ENCODE data around the gene NCR2. TPM values are rescaled to one million over a fixed set of nuclear protein-coding genes. Genes with fewer than 3 reads are reported as not detected.

NCR2 gene
- total and polyA plus RNA-seq, 9 donors, result not detected

GRCh38 chr6:41343641-41344187 lies 8.3 kb downstream of the NCR2 start:
- DNase-seq, result no peak
- H3K9me3 ChIP-seq, result peaks cover 0 to 5% of the 10 kb centered on the region in 2 donors
- H3K27me3 ChIP-seq, result no peaks in the 10 kb centered on the region
- TF ChIP-seq CTCF (IDR thresholded peaks at IDR 0.05), result no peak
- TF ChIP-seq POLR2A (IDR thresholded peaks at IDR 0.05), result no peak
- TF ChIP-seq EP300 (IDR thresholded peaks at IDR 0.05), result no peak
- WGBS, 3 donors, result 84 to 89% (median 85%) methylated on average over 7 of the region's 7 CpGs
- intact Hi-C loops (cut with DNase I), result no loop called here
- H3K27ac ChIP-seq, result no peak overlapping the region
- H3K4me1 ChIP-seq (ENCODE audit: insufficient read depth), result no peaks in the 10 kb centered on the region
- no peak overlapping the region for H3K4me3 ChIP-seq
- no peaks in the 10 kb centered on the region for H3K36me3 ChIP-seq

GRCh38 chr6:41344876-41345275 lies 9.5 kb downstream of the NCR2 start:
- Histone ChIP-seq H3K27ac (no peak overlapping the region), H3K36me3 (no peaks in the 10 kb centered on the region), H3K4me3 (no peak overlapping the region), H3K4me1 (ENCODE audit: insufficient read depth) (no peaks in the 10 kb centered on the region), H3K9me3 (peaks cover 0 to 5% of the 10 kb centered on the region in 2 donors), H3K27me3 (no peaks in the 10 kb centered on the region)
- intact Hi-C loops (cut with DNase I), result no loop called here
- TF ChIP-seq EP300 (IDR thresholded peaks at IDR 0.05), result no peak
- TF ChIP-seq CTCF (IDR thresholded peaks at IDR 0.05), result no peak
- no peak for TF ChIP-seq POLR2A (IDR thresholded peaks at IDR 0.05)
- WGBS, 3 donors, result 52 to 74% (median 72%) methylated on average over 3 of the region's 3 CpGs
- DNase-seq, result no peak

- Histone ChIP-seq H3K4me3 (no peak overlapping the region), H3K27ac (no peak overlapping the region), H3K36me3 (no peaks in the 10 kb centered on the region), H3K4me1 (ENCODE audit: insufficient read depth) (no peaks in the 10 kb centered on the region), H3K9me3 (peaks cover 0 to 5% of the 10 kb centered on the region in 2 donors), H3K27me3 (no peaks in the 10 kb centered on the region)
- WGBS, 3 donors, result 91 to 94% (median 91%) methylated on average over 8 of the region's 8 CpGs
- DNase-seq, result no peak
- intact Hi-C loops (cut with DNase I), result no loop called here
- TF ChIP-seq EP300 (IDR thresholded peaks at IDR 0.05), result no peak
- TF ChIP-seq CTCF (IDR thresholded peaks at IDR 0.05), result no peak
- no peak for TF ChIP-seq POLR2A (IDR thresholded peaks at IDR 0.05)
These were observed 10.5 kb downstream of the NCR2 start for GRCh38 chr6:41345901-41346300.

- H3K27me3 ChIP-seq, result no peaks in the 10 kb centered on the region
- no peak for TF ChIP-seq CTCF (IDR thresholded peaks at IDR 0.05)
- no peak for TF ChIP-seq EP300 (IDR thresholded peaks at IDR 0.05)
- no peak for TF ChIP-seq POLR2A (IDR thresholded peaks at IDR 0.05)
- 51 to 61% (median 56%) methylated on average over 4 of the region's 4 CpGs for WGBS, 3 donors
- H3K27ac ChIP-seq, result no peak overlapping the region
- H3K9me3 ChIP-seq, result peaks cover 0 to 5% of the 10 kb centered on the region in 2 donors
- DNase-seq, result no peak
- no peaks in the 10 kb centered on the region for H3K36me3 ChIP-seq
- intact Hi-C loops (cut with DNase I), result no loop called here
- H3K4me1 ChIP-seq (ENCODE audit: insufficient read depth), result no peaks in the 10 kb centered on the region
- no peak overlapping the region for H3K4me3 ChIP-seq
These were observed 11.0 kb downstream of the NCR2 start for GRCh38 chr6:41346441-41346840.

All from ovary (tissue), 9 donors.